ENCODE data around the gene ACSBG1.
"Not testable (repeated sequence)": the region's sequence is repeated elsewhere in the genome, so short reads cannot be mapped to it uniquely, and the experiment has no call there.

The ACSBG1 gene

DNA sequence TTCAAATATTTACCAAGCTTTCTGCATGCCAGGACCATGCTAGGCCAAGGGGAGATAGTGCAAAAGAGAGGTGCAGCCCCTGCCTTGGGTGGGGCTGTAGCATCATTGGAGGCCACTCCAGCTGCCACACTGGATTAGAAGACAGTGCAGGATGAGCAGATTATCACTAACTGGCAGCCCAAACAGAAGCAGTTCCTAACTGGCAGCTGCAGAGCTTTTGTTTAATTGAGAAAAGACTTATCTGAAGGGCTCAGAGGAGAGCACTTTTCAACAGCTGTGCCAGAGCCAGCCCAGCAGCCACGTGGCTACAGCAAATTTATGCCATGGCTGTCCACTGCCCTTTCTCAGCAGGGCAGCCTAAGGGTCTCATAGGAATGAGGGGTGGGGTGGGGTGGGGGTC, 13.5 kb upstream of the ACSBG1 start:
- no peaks in the 10 kb centered on the region for H3K4me1 ChIP-seq (ENCODE audit: control insufficient read depth, insufficient read depth, low read length)
- no peak overlapping the region for H3K4me2 ChIP-seq (ENCODE audit: low read length)
- no peaks in the 10 kb centered on the region for H3K9me3 ChIP-seq (replicated peaks; ENCODE audit: low read length)
- no peaks in the 10 kb centered on the region for H3K36me3 ChIP-seq (ENCODE audit: insufficient read depth, low read length)
- H3K9ac ChIP-seq (ENCODE audit: low read depth, low read length) = no peak overlapping the region
- peaks cover 11% of the 10 kb centered on the region for H3K27me3 ChIP-seq (ENCODE audit: control insufficient read depth, insufficient read depth, low read length)
- no peak overlapping the region for H3K4me3 ChIP-seq (ENCODE audit: low read length)

DNA sequence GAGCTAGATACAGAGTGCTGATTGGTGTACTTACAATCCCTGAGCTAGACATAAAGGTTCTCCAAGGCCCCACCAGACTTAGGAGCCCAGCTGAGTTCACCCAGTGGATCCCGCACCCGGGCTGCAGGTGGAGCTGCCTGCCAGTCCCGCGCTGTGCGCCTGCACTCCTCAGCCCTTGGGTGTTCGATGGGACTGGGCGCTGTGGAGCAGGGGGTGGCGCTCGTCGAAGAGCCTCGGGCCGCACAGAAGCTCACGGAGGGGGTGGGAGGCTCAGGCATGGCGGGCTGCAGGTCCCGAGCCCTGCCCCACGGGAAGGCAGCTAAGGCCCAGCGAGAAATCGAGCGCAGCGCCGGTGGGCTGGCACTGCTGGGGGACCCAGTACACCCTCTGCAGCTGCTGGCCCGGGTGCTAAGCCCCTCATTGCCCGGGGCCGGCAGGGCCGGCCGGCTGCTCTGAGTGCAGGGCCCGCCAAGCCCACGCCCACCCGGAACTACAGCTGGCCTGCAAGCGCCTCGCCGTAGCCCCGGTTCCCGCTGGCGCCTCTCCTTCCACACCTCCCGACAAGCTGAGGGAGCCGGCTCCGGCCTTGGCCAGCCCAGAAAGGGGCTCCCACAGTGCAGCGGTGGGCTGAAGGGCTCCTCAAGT, 11.7 kb upstream of the ACSBG1 start:
- H3K4me1 ChIP-seq (ENCODE audit: control insufficient read depth, insufficient read depth, low read length); H3K4me2 ChIP-seq (ENCODE audit: low read length); H3K4me3 ChIP-seq (ENCODE audit: low read length); H3K9ac ChIP-seq (ENCODE audit: low read depth, low read length); H3K36me3 ChIP-seq (ENCODE audit: insufficient read depth, low read length); H3K9me3 ChIP-seq (replicated peaks; ENCODE audit: low read length): not testable (repeated sequence)
- H3K27me3 ChIP-seq (ENCODE audit: control insufficient read depth, insufficient read depth, low read length) = peaks cover 13% of the 10 kb centered on the region

GRCh38 chr15:78245392-78245791, 11.0 kb upstream of the ACSBG1 start:
- not testable (repeated sequence) for H3K4me3 ChIP-seq (ENCODE audit: low read length); H3K27me3 ChIP-seq (ENCODE audit: control insufficient read depth, insufficient read depth, low read length); H3K4me2 ChIP-seq (ENCODE audit: low read length); H3K36me3 ChIP-seq (ENCODE audit: insufficient read depth, low read length); H3K9me3 ChIP-seq (replicated peaks; ENCODE audit: low read length); H3K4me1 ChIP-seq (ENCODE audit: control insufficient read depth, insufficient read depth, low read length); H3K9ac ChIP-seq (ENCODE audit: low read depth, low read length)

GRCh38 chr15:78244893-78245292, 10.5 kb upstream of the ACSBG1 start:
- no peaks in the 10 kb centered on the region for H3K9me3 ChIP-seq (replicated peaks; ENCODE audit: low read length)
- no peak overlapping the region for H3K4me3 ChIP-seq (ENCODE audit: low read length)
- H3K4me1 ChIP-seq (ENCODE audit: control insufficient read depth, insufficient read depth, low read length) = no peaks in the 10 kb centered on the region
- H3K27me3 ChIP-seq (ENCODE audit: control insufficient read depth, insufficient read depth, low read length) = peaks cover 7% of the 10 kb centered on the region
- no peak overlapping the region for H3K9ac ChIP-seq (ENCODE audit: low read depth, low read length)
- H3K4me2 ChIP-seq (ENCODE audit: low read length) = no peak overlapping the region
- no peaks in the 10 kb centered on the region for H3K36me3 ChIP-seq (ENCODE audit: insufficient read depth, low read length)

DNA sequence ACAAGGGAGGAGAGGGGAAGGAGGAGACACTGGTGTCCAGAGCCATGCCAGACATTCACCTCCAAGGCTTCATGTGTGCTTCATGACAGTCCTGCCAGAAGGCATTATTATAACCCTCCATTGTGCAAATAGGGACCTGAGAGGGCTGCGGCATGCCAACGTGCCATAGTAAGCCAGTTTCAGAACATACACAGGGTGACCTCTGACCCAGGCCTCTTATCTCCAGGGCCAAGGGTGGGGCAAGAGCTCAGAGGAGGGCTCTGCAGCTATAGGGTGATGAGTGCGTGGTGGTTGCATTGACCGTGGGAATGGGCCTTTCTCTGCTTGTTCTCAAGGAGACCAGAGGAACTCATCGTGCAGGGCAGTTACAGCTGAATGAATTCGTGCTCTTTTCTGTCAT, 9.7 kb upstream of the ACSBG1 start:
- Histone ChIP-seq H3K4me1 (ENCODE audit: control insufficient read depth, insufficient read depth, low read length) (no peaks in the 10 kb centered on the region), H3K9ac (ENCODE audit: low read depth, low read length) (no peak overlapping the region), H3K36me3 (ENCODE audit: insufficient read depth, low read length) (no peaks in the 10 kb centered on the region), H3K9me3 (replicated peaks; ENCODE audit: low read length) (no peaks in the 10 kb centered on the region), H3K27me3 (ENCODE audit: control insufficient read depth, insufficient read depth, low read length) (peaks cover 7% of the 10 kb centered on the region), H3K4me3 (ENCODE audit: low read length) (no peak overlapping the region), H3K4me2 (ENCODE audit: low read length) (no peak overlapping the region)

GRCh38 chr15:78243491-78243941, 9.2 kb upstream of the ACSBG1 start:
- Histone ChIP-seq H3K36me3 (ENCODE audit: insufficient read depth, low read length) (no peaks in the 10 kb centered on the region), H3K27me3 (ENCODE audit: control insufficient read depth, insufficient read depth, low read length) (peaks cover 7% of the 10 kb centered on the region), H3K9me3 (replicated peaks; ENCODE audit: low read length) (no peaks in the 10 kb centered on the region), H3K4me2 (ENCODE audit: low read length) (peak overlapping the region; percentile 47), H3K4me3 (ENCODE audit: low read length) (no peak overlapping the region), H3K9ac (ENCODE audit: low read depth, low read length) (no peak overlapping the region), H3K4me1 (ENCODE audit: control insufficient read depth, insufficient read depth, low read length) (no peaks in the 10 kb centered on the region)

DNA sequence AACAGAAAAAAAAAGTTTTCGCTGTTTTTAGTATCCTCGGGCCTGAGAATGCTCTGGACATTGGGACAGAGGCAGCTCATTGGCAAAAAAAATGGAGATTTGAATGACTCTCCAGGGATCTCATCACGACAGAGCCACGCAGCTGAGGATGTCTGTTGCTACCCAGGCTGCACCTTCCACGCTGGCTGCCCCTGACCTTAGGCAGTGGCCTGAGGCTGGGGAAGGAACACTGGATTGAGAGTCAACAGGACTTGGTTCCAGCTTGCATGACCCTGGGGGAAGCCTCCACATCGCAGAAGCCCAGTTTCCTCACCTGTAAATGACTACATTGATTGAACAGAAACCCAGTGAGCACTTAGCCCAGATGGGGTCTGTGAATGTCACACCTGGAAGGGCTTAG, 8.7 kb upstream of the ACSBG1 start:
- H3K4me3 ChIP-seq (ENCODE audit: low read length) = no peak overlapping the region
- no peaks in the 10 kb centered on the region for H3K4me1 ChIP-seq (ENCODE audit: control insufficient read depth, insufficient read depth, low read length)
- no peaks in the 10 kb centered on the region for H3K9me3 ChIP-seq (replicated peaks; ENCODE audit: low read length)
- no peak overlapping the region for H3K9ac ChIP-seq (ENCODE audit: low read depth, low read length)
- peaks cover 7% of the 10 kb centered on the region for H3K27me3 ChIP-seq (ENCODE audit: control insufficient read depth, insufficient read depth, low read length)
- no peak overlapping the region for H3K4me2 ChIP-seq (ENCODE audit: low read length)
- H3K36me3 ChIP-seq (ENCODE audit: insufficient read depth, low read length) = no peaks in the 10 kb centered on the region

GRCh38 chr15:78242128-78242527, 7.8 kb upstream of the ACSBG1 start:
- no peak overlapping the region for H3K4me2 ChIP-seq (ENCODE audit: low read length)
- H3K27me3 ChIP-seq (ENCODE audit: control insufficient read depth, insufficient read depth, low read length) = peaks cover 8% of the 10 kb centered on the region
- H3K4me1 ChIP-seq (ENCODE audit: control insufficient read depth, insufficient read depth, low read length) = no peaks in the 10 kb centered on the region
- no peaks in the 10 kb centered on the region for H3K36me3 ChIP-seq (ENCODE audit: insufficient read depth, low read length)
- H3K4me3 ChIP-seq (ENCODE audit: low read length) = no peak overlapping the region
- H3K9ac ChIP-seq (ENCODE audit: low read depth, low read length) = no peak overlapping the region
- H3K9me3 ChIP-seq (replicated peaks; ENCODE audit: low read length) = no peaks in the 10 kb centered on the region

- H3K4me2 ChIP-seq (ENCODE audit: low read length) = no peak overlapping the region
- H3K4me1 ChIP-seq (ENCODE audit: control insufficient read depth, insufficient read depth, low read length) = no peaks in the 10 kb centered on the region
- no peaks in the 10 kb centered on the region for H3K9me3 ChIP-seq (replicated peaks; ENCODE audit: low read length)
- H3K9ac ChIP-seq (ENCODE audit: low read depth, low read length) = no peak overlapping the region
- peaks cover 18% of the 10 kb centered on the region for H3K27me3 ChIP-seq (ENCODE audit: control insufficient read depth, insufficient read depth, low read length)
- no peak overlapping the region for H3K4me3 ChIP-seq (ENCODE audit: low read length)
- H3K36me3 ChIP-seq (ENCODE audit: insufficient read depth, low read length) = no peaks in the 10 kb centered on the region
Measured at GRCh38 chr15:78241017-78241416, 6.7 kb upstream of the ACSBG1 start.

DNA sequence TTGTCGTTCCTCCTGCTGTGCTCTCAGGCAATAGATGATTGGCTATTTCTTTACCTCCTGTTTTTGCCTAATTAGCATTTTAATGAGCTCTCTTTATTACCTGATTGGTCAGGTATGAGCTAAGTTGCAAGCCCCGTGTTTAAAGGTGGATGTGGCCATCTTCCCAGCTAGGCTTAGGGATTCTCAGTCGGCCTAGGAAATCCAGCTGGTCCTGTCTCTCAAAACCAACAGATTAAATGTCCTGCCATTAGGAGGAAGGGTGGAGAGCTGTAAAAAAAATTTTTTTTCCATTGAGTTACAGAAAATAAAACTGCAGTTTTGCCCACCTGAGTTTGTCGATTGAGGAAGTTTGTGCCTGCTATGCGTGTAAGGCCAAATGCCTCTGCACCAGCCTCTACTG, 5.4 kb upstream of the ACSBG1 start:
- H3K4me3 ChIP-seq (ENCODE audit: low read length) = no peak overlapping the region
- no peak overlapping the region for H3K9ac ChIP-seq (ENCODE audit: low read depth, low read length)
- H3K36me3 ChIP-seq (ENCODE audit: insufficient read depth, low read length) = no peaks in the 10 kb centered on the region
- H3K9me3 ChIP-seq (replicated peaks; ENCODE audit: low read length) = no peaks in the 10 kb centered on the region
- no peak overlapping the region for H3K4me2 ChIP-seq (ENCODE audit: low read length)
- peaks cover 28% of the 10 kb centered on the region for H3K27me3 ChIP-seq (ENCODE audit: control insufficient read depth, insufficient read depth, low read length)
- no peaks in the 10 kb centered on the region for H3K4me1 ChIP-seq (ENCODE audit: control insufficient read depth, insufficient read depth, low read length)

GRCh38 chr15:78237146-78237545, 2.8 kb upstream of the ACSBG1 start:
- Histone ChIP-seq H3K27me3 (ENCODE audit: control insufficient read depth, insufficient read depth, low read length) (peaks cover 48% of the 10 kb centered on the region), H3K9me3 (replicated peaks; ENCODE audit: low read length) (no peaks in the 10 kb centered on the region), H3K4me1 (ENCODE audit: control insufficient read depth, insufficient read depth, low read length) (no peaks in the 10 kb centered on the region), H3K36me3 (ENCODE audit: insufficient read depth, low read length) (no peaks in the 10 kb centered on the region), H3K4me3 (ENCODE audit: low read length) (no peak overlapping the region), H3K4me2 (ENCODE audit: low read length) (no peak overlapping the region), H3K9ac (ENCODE audit: low read depth, low read length) (no peak overlapping the region)

- H3K9me3 ChIP-seq (replicated peaks; ENCODE audit: low read length) = no peaks in the 10 kb centered on the region
- H3K9ac ChIP-seq (ENCODE audit: low read depth, low read length) = no peak overlapping the region
- peaks cover 51% of the 10 kb centered on the region for H3K27me3 ChIP-seq (ENCODE audit: control insufficient read depth, insufficient read depth, low read length)
- H3K4me3 ChIP-seq (ENCODE audit: low read length) = no peak overlapping the region
- H3K36me3 ChIP-seq (ENCODE audit: insufficient read depth, low read length) = no peaks in the 10 kb centered on the region
- no peak overlapping the region for H3K4me2 ChIP-seq (ENCODE audit: low read length)
- H3K4me1 ChIP-seq (ENCODE audit: control insufficient read depth, insufficient read depth, low read length) = no peaks in the 10 kb centered on the region
Measured at GRCh38 chr15:78236491-78236890, 2.1 kb upstream of the ACSBG1 start.
